HEK293T (cell line): ENCODE data around the gene NCMAP.

Source experiments
- CTCF ChIA-PET: fragments of 350-600 bp; formaldehyde crosslinking; extraction: SDS; loops from one replicate; lab custom pipeline; 2021; ENCODE audit warnings: antibody characterized with exemption, inconsistent platforms; lab: Yijun Ruan, JAX
- POLR2A ChIA-PET: fragments of 350-600 bp; formaldehyde crosslinking; extraction: SDS; loops from one replicate; lab custom pipeline; 2020; ENCODE audit warnings: antibody characterized with exemption, inconsistent platforms; lab: Yijun Ruan, JAX
- DNase-seq: peaks from one replicate; pipeline ENCODE4 v3.0.0; 2012; ENCODE audit warnings: mixed read lengths; ENCODE audit errors: extremely low spot score
- ARNT ChIP-seq: fragments of 450-650 bp; IDR thresholded peaks from 2 replicates; pipeline ENCODE4 v1.6.1; 2017; ENCODE audit warnings: mild to moderate bottlenecking
- BHLHE40 ChIP-seq: fragments of 450-650 bp; IDR thresholded peaks from 2 replicates; pipeline ENCODE4 v1.6.1; 2016; ENCODE audit warnings: mild to moderate bottlenecking, moderate library complexity, borderline replicate concordance
- CTBP1 ChIP-seq: fragments of 450-650 bp; IDR thresholded peaks from 2 replicates; pipeline ENCODE4 v1.6.1; 2016; ENCODE audit warnings: borderline replicate concordance
- ELF4 ChIP-seq: fragments of 450-650 bp; IDR thresholded peaks from 2 replicates; pipeline ENCODE4 v1.6.1; 2017; ENCODE audit warnings: antibody characterized with exemption
- FOXA1 ChIP-seq: fragments of 450-650 bp; IDR thresholded peaks from 2 replicates; pipeline ENCODE4 v1.6.1; 2016; ENCODE audit warnings: mild to moderate bottlenecking
- FOXK2 ChIP-seq: fragments of 450-650 bp; IDR thresholded peaks from 2 replicates; pipeline ENCODE4 v1.6.1; 2016; ENCODE audit warnings: mild to moderate bottlenecking
- FOXM1 ChIP-seq: fragments of 450-650 bp; IDR thresholded peaks from 2 replicates; pipeline ENCODE4 v1.6.1; 2017; ENCODE audit warnings: mild to moderate bottlenecking, borderline replicate concordance
- HDGF ChIP-seq: fragments of 450-650 bp; IDR thresholded peaks from 2 replicates; pipeline ENCODE4 v1.6.1; 2017; ENCODE audit warnings: antibody characterized with exemption, borderline replicate concordance
- L3MBTL2 ChIP-seq: fragments of 450-650 bp; conservative IDR thresholded peaks from 2 replicates; pipeline ENCODE4 v1.6.1; 2016; ENCODE audit warnings: mild to moderate bottlenecking
- LEF1 ChIP-seq: fragments of 450-650 bp; IDR thresholded peaks from 2 replicates; pipeline ENCODE4 v1.6.1; 2017; ENCODE audit warnings: mild to moderate bottlenecking, borderline replicate concordance
- NFRKB ChIP-seq: fragments of 450-650 bp; IDR thresholded peaks from 2 replicates; pipeline ENCODE4 v1.6.1; 2016; ENCODE audit warnings: mild to moderate bottlenecking, moderate library complexity
- PKNOX1 ChIP-seq: fragments of 450-650 bp; IDR thresholded peaks from 2 replicates; pipeline ENCODE4 v1.6.1; 2016
- SP1 ChIP-seq: fragments of 450-650 bp; IDR thresholded peaks from 2 replicates; pipeline ENCODE4 v1.6.1; 2017
- SUZ12 ChIP-seq: fragments of 450-650 bp; IDR thresholded peaks from 2 replicates; pipeline ENCODE4 v1.6.1; 2016; ENCODE audit warnings: mild to moderate bottlenecking
- TARDBP ChIP-seq: fragments of 450-650 bp; IDR thresholded peaks from 2 replicates; pipeline ENCODE4 v1.6.1; 2016
- ZNF384 ChIP-seq: fragments of 450-650 bp; IDR thresholded peaks from 2 replicates; pipeline ENCODE4 v1.6.1; 2016

NCMAP gene

GRCh38 chr1:24572301-24572700 is 16.4 kb downstream of the NCMAP start:
- ChIA-PET POLR2A (interaction anchor here (1.1 kb wide), 1 partner anchor 10 kb away, joined by 3 read pairs; no protein-coding TSS in a partner anchor), CTCF (no interaction called here)
- no peak for DNase-seq
- TF ChIP-seq ELF4: no peak
- TF ChIP-seq TARDBP: no peak
- TF ChIP-seq L3MBTL2: no peak
- TF ChIP-seq NFRKB: no peak
- TF ChIP-seq PKNOX1: no peak
- no peak for TF ChIP-seq FOXK2
- no peak for TF ChIP-seq ARNT

GRCh38 chr1:24575905-24576587 is 20.2 kb downstream of the NCMAP start:
- ChIA-PET POLR2A (no interaction called here), CTCF (interaction anchor here (0.6 to 2.7 kb wide), 2 partner anchors 11 to 322 kb away, joined by 3 to 18 read pairs; no protein-coding TSS in a partner anchor)
- TF ChIP-seq NFRKB: no peak
- no peak for TF ChIP-seq L3MBTL2
- TF ChIP-seq TARDBP: no peak
- no peak for TF ChIP-seq ZNF384
- TF ChIP-seq SUZ12: no peak
- DNase-seq: no peak

GRCh38 chr1:24578846-24579245 is 23.0 kb downstream of the NCMAP start:
- ChIA-PET CTCF (interaction anchor here (0.8 kb wide), 1 partner anchor 8 kb away, joined by 4 read pairs; no protein-coding TSS in a partner anchor), POLR2A (no interaction called here)
- TF ChIP-seq LEF1: no peak
- no peak for TF ChIP-seq ELF4
- no peak for TF ChIP-seq HDGF
- TF ChIP-seq TARDBP: no peak
- TF ChIP-seq PKNOX1: no peak
- TF ChIP-seq ARNT: no peak
- TF ChIP-seq FOXA1: no peak
- no peak for TF ChIP-seq CTBP1
- TF ChIP-seq BHLHE40: no peak
- TF ChIP-seq SP1: no peak
- no peak for TF ChIP-seq FOXM1
- TF ChIP-seq L3MBTL2: no peak
- TF ChIP-seq ZNF384: no peak
- no peak for TF ChIP-seq NFRKB
- TF ChIP-seq FOXK2: no peak
- TF ChIP-seq SUZ12: no peak
- no peak for DNase-seq

GRCh38 chr1:24580756-24581155 is 24.9 kb downstream of the NCMAP start:
- ChIA-PET CTCF (no interaction called here), POLR2A (no interaction called here)
- TF ChIP-seq ARNT: no peak
- TF ChIP-seq BHLHE40: no peak
- no peak for TF ChIP-seq NFRKB
- no peak for TF ChIP-seq SP1
- no peak for TF ChIP-seq PKNOX1
- TF ChIP-seq FOXM1: no peak
- no peak for TF ChIP-seq FOXK2
- TF ChIP-seq TARDBP: no peak
- TF ChIP-seq LEF1: no peak
- TF ChIP-seq HDGF: no peak
- no peak for TF ChIP-seq CTBP1
- TF ChIP-seq ELF4: no peak
- TF ChIP-seq FOXA1: no peak
- no peak for TF ChIP-seq SUZ12
- DNase-seq: no peak

GRCh38 chr1:24584171-24584647 is 28.3 kb downstream of the NCMAP start:
- TF ChIP-seq NFRKB (no peak), CTBP1 (no peak), FOXA1 (no peak), BHLHE40 (no peak)
- ChIA-PET CTCF (no interaction called here), POLR2A (no interaction called here)
- no peak for DNase-seq

- ChIA-PET CTCF (interaction anchor here (1.8 to 2.4 kb wide), 4 partner anchors 10 to 171 kb away, joined by 7 to 18 read pairs (median 13); partner anchors contain the start of gene NIPAL3), POLR2A (no interaction called here)
- TF ChIP-seq SP1 (no peak), L3MBTL2 (no peak), HDGF (no peak), LEF1 (no peak), NFRKB (no peak), FOXA1 (no peak), FOXM1 (no peak), ARNT (no peak), BHLHE40 (no peak), CTBP1 (no peak), TARDBP (no peak), PKNOX1 (no peak), ZNF384 (no peak), FOXK2 (no peak)
- DNase-seq: no peak
These were observed 30.2 kb downstream of the NCMAP start for GRCh38 chr1:24586119-24586518.
